Stimulated activated CD4-positive, alpha-beta T cell treated with anti-CD3 and anti-CD28 coated beads, Interleukin-1b, Interleukin-23, amount 100 ng/mL, for 48 hours (primary cell): ENCODE data around the gene SVEP1.
"Not testable (repeated sequence)": the region's sequence is repeated elsewhere in the genome, so short reads cannot be mapped to it uniquely, and the experiment has no call there.

Experiments used
- DNase-seq: peaks from one replicate; pipeline ENCODE4 v3.0.0-alpha.2; 2020

The SVEP1 gene

DNA sequence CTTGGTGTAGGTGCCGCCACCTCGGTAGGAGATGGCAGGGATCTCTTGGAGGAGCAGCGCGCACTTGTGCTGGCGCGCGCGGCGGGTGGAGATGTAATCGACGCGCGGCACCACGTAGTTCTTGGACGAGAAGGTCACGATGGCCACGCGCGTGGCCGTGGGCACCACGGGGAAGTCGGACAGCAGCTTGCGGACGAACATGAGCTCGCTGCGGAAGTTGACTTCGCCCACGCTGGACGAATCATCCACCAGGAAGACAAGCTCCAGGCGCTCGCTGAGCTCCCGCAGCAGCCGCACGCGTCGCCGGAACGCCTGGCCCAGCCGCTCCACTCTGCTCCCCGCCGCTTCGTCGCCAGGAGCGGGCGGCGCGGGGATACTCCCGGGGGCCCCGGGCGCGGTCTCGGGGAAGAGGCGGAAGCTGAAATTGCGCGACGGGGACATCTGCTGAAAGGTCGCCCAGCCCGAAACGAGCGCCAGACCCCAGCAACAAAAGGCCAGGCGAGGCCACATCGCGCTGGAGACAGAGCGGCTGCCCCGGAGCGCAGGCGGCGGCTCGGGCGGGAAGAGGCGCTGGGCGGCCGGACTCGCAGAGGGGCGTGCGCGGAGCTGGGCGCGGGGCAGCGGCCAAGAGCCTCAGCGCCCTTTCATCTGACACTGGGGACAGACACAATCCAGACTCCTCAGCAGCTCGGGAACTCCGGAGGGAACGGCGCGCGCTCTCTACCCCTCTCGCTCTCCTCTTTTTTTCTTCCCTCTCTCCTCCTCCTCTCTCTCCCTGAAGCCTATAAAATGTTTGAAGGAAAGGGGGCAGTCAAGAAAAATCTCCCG, at the start of gene SVEP1:
Gene SVEP1 (minus strand): TSS at position 708 of the 828 bp plus-strand sequence. CDS start 198 bp downstream, at position 510.
- DNase-seq, result no peak

- DNase-seq, result peak; percentile 44
Observed at GRCh38 chr9:110626101-110626829, 46.7 kb upstream of the SVEP1 start.

DNA sequence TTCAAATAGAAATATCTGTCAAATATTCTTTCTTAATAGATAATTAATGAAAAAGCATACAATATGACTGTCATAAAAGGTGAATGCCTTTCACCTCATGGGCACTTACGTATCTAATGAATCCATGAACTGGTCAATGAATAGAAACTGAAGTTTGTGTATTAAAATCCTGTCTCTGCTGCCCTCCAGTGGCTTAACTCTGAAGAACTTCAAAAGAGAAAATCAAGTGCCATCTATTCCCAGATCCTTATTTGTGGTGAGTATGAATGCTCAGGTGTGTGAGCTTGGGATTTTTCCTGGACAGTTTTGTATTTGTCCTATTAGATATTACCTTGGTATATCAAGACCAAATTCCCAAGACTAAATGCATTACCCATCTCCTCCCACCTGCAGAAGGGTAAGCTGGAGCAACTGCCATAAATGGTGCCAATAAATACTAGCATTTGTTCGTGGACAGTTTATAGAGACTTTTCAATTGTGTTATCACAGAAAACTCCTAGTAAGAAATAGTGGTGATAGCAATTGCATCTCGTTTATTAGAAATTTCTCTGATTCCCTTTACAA, 44.0 kb upstream of the SVEP1 start:
- no peak for DNase-seq

GRCh38 chr9:110622368-110622767, 42.8 kb upstream of the SVEP1 start:
- no peak for DNase-seq

GRCh38 chr9:110620726-110621125, 41.2 kb upstream of the SVEP1 start:
- no peak for DNase-seq

- DNase-seq, result no peak
Observed at GRCh38 chr9:110619831-110620230, 40.3 kb upstream of the SVEP1 start.

GRCh38 chr9:110615498-110615897, 36.0 kb upstream of the SVEP1 start:
- no peak for DNase-seq

DNA sequence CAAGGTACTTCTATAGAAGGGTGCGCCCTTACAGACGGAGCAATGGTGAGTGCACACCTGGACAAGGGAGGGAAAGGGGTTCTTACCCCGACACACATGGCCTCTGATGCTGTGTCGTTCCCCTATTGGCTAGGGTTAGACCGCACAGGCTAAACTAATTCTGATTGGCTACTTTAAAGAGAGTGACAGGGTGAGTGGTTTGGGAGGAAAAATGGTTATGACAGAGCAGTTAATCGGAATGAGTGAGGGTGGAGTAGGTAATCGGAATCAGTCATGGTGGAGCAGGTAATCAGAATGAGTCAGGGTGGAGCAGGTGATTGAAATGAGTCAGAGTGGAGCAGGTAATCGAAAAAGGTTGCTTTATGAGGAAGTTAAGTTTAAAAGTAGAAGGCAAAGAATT, 35.0 kb upstream of the SVEP1 start:
- DNase-seq, result not testable (repeated sequence)

GRCh38 chr9:110606179-110606790, 26.7 kb upstream of the SVEP1 start:
- no peak for DNase-seq

GRCh38 chr9:110605565-110605964, 26.0 kb upstream of the SVEP1 start:
- no peak for DNase-seq

DNA sequence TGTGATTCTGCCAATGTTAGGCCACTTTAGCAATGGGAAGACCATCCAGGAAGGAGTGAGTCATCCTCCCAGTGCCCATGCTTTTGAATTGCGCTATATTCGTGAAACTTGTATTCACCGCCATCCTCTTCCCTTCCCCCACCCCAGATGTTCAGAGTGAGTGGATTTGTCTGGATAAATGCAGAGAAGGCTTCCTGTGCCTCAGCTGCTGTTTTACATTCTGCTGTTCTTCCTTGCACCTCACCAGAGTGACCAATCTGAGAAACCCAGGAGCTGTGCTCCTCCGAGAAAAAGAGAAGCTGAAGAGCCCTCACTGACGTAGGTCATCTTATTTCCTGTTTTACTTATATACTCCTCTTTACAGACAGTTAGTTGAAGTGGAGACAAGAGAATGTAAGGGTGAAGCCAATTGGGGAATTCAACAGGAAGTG, 24.6 kb upstream of the SVEP1 start:
- DNase-seq, result no peak

DNA sequence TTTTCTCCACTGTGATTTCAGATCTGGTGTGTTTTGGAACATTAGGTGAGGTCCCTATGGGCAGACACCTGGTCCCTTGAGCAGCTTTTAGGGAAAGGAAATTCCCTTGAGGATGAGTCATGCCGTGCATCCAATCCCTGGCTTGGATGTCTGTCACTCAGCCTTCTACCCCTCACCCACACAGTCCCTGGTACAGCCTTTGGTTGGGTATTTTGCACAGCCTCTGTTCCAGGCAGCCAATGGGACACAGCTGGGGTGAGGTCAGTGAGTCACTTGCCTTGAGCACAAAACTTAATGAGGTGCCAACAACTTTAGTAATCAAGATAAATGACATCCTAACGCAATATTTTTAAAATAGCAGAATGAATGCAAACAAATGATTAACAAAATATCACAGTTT, 22.7 kb upstream of the SVEP1 start:
- DNase-seq, result no peak

DNA sequence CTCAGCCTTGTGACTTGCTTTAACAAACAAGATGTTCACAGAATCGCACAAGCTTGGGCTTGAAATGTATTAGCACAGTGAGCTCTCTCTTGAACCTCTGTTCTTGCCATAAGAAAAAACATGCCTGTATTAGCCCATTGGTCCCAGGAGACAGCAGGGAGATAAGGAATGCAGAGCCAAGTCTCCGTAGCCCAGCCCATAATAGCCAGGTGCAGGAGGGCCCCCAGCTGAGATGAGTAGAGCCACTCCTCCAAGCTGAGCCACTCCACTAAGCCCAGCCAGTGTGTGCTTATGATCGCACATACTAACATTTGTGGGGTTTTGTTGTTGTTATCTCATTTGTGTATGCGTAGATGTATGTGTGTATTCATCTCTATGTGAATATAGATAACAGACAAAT, 21.6 kb upstream of the SVEP1 start:
- no peak for DNase-seq

DNA sequence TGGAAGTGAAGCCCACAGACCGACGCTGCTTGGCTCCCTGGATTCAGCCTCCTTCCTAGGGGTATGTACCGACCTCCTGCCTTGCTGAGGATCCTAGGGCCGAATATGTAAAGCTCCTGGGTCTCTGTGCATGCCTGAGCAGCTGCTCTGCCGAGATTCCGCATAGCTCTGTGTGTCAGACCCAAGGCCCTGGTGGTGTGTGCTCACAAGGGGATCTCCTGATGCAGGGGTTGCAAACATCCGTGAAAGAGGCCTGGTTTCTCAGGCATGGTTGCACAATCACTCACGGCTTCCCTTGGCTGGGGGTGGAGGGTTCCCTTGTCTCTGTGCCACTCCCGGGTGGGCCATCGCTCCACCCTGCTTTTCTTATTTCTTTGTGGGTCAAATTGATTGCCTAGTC, 19.9 kb upstream of the SVEP1 start:
- DNase-seq, result no peak

- DNase-seq, result no peak
Observed at GRCh38 chr9:110592044-110592830, 12.7 kb upstream of the SVEP1 start.

DNA sequence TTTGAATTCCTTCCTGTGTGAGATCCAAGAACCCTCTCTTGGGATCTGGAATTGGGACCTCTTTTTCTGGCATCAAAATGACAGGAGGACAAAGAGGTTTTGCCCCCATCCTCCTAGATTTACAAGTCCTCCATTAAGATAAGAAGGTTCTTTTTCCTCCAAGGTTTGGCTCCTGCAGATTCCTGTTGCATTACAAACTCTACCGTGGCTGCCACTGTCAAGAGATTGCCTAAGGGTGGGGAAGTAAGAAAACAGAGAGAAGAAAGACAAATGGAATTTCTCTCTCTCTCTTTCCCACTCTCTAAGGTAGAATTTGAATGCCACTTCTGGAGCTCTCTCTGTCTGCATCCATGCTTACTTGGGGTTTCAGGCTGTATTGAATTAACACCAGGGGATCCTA, 12.0 kb upstream of the SVEP1 start:
- DNase-seq, result no peak

- DNase-seq, result no peak
Observed at GRCh38 chr9:110590816-110591215, 11.3 kb upstream of the SVEP1 start.

GRCh38 chr9:110588296-110588695, 8.8 kb upstream of the SVEP1 start:
- DNase-seq, result no peak

- no peak for DNase-seq
Observed at GRCh38 chr9:110583237-110583636, 3.7 kb upstream of the SVEP1 start.

GRCh38 chr9:110582156-110582555, 2.6 kb upstream of the SVEP1 start:
- DNase-seq, result no peak

DNA sequence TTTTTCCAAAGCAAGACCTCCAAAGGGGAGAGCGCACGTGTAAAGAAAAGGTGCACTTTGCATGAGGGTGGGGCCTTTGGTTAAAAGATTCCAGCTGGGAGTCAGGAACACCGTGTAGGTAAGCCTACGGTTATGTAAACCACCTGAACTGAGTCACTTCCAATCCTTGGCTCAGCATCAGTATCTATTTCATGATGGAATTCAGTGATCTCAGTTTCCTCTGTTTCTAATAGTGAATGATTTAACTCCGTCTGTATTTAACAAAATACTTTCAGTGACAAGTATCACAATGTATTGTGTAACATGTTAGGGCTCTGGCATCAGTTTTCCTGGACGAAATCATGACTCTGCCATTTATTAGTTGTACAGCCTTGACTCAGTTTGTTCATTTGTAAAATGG, 1.3 kb upstream of the SVEP1 start:
- DNase-seq, result no peak

GRCh38 chr9:110579862-110580219, 300 bp upstream of the SVEP1 start:
- no peak for DNase-seq

GRCh38 chr9:110578575-110579033, 937 bp downstream of the SVEP1 start:
- no peak for DNase-seq
